ENCODE data around the gene TLCD4. TPM values are rescaled to one million over a fixed set of nuclear protein-coding genes. Genes with fewer than 3 reads are reported as not detected.
A peak's percentile ranks its signal among the peaks of the same experiment; 100 is the strongest.
"Not testable (repeated sequence)": the region's sequence is repeated elsewhere in the genome, so short reads cannot be mapped to it uniquely, and the experiment has no call there.

Gene TLCD4
- total and polyA plus RNA-seq, 2 donors (not counting 1 experiment from before 2014, with no cell fraction given): 0.55 to 1.3 TPM

DNA sequence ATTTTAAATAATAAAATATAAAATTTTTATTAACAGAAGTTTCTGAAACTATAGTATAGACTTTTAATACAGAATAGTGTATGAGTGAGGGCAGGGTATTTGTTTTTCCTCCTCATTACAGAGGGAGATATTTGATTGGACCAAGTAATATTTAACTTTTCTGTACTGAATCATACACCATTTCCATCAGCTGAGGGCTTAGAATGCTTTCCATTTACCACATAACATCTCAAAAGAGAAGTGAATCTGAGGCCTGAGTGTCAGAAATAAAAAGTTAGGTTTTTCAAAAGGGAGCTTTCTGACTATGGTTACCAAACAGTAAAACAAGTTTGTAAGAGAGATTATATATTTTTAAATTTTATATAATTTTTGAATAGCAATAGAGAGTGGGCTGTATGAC is 29.5 kb downstream of the TLCD4 start:
- H3K27me3 ChIP-seq (replicated peaks in 1 of 4; ENCODE audit: control extremely low read depth in 1 of 4, control insufficient read depth in 3 of 4, insufficient read depth in 4 of 4, low read length in 3 of 4): no peaks in the 10 kb centered on the region

GRCh38 chr1:95154096-95154495 is 36.9 kb downstream of the TLCD4 start:
- Mint-ChIP-seq H3K27me3 (peaks cover 14% of the 10 kb centered on the region), H3K4me1 (no peaks in the 10 kb centered on the region), H3K9me3 (ENCODE audit: insufficient read depth) (no peaks in the 10 kb centered on the region), H3K4me3 (no peak overlapping the region), H3K27ac (no peak overlapping the region)
- Histone ChIP-seq H3K4me3 (ENCODE audit: control extremely low read depth in 1 of 5, extremely low read depth in 1 of 5, insufficient read depth in 1 of 5, low read depth in 2 of 5, low read length in 4 of 5) (no peak overlapping the region), H3K4me1 (ENCODE audit: control insufficient read depth in 2 of 2, insufficient read depth in 2 of 2, low read length in 2 of 2) (no peaks in the 10 kb centered on the region), H3K9me3 (ENCODE audit: control extremely low read depth in 1 of 3, control insufficient read depth in 2 of 3, insufficient read depth in 1 of 3, low read length in 2 of 3) (no peaks in the 10 kb centered on the region), H3K9ac (ENCODE audit: low read length) (no peak overlapping the region), H3K4me2 (replicated peaks; ENCODE audit: low read depth, low read length, poor library complexity, severe bottlenecking) (no peak overlapping the region), H3K79me2 (ENCODE audit: control insufficient read depth, insufficient read depth, low read length) (no peaks in the 10 kb centered on the region), H2AFZ (ENCODE audit: insufficient read depth, low read depth, low read length, poor library complexity, severe bottlenecking) (no peak overlapping the region), H4K20me1 (ENCODE audit: control insufficient read depth, insufficient read depth, low read length, poor library complexity, severe bottlenecking) (no peaks in the 10 kb centered on the region), H3K27me3 (replicated peaks in 1 of 4; ENCODE audit: control extremely low read depth in 1 of 4, control insufficient read depth in 3 of 4, insufficient read depth in 4 of 4, low read length in 3 of 4) (no peaks in the 10 kb centered on the region), H3K36me3 (replicated peaks in 1 of 2; ENCODE audit: control extremely low read depth in 1 of 2, control insufficient read depth in 1 of 2, extremely low read depth in 1 of 2, insufficient read depth in 2 of 2, low read length in 1 of 2) (no peaks in the 10 kb centered on the region), H3K27ac (ENCODE audit: low read length in 2 of 2) (no peak overlapping the region)
- TF ChIP-seq CTCF (IDR thresholded peaks at IDR 0.05) (no peak), EZH2 (IDR thresholded peaks at IDR 0.05; ENCODE audit: borderline replicate concordance, insufficient read depth, low read depth, low read length, poor library complexity, severe bottlenecking) (no peak)
- no CpG with 5 or more reads among the region's 1 CpG for WGBS (ENCODE audit: insufficient coverage)
- intact Hi-C loops (cut with micrococcal nuclease): no loop called here
- ATAC-seq (ENCODE audit: low read depth) (no peak), DNase-seq (no peak)
- POLR2A ChIA-PET: interaction anchor here (1.1 kb wide), 1 partner anchor 13 kb away, joined by 3 read pairs; no protein-coding TSS in a partner anchor
- CTCF ChIA-PET: interaction anchor here (0.9 to 1.1 kb wide), 2 partner anchors 10 to 80 kb away, joined by 3 to 5 read pairs; partner anchors contain the start of gene RWDD3

More for the DNA sequence above, 29.5 kb downstream of the TLCD4 start:
- H3K4me3 Mint-ChIP-seq: no peak overlapping the region
- peaks cover 6 to 10% of the 10 kb centered on the region in 2 donors for H3K4me1 ChIP-seq (ENCODE audit: control insufficient read depth in 2 of 2, insufficient read depth in 2 of 2, low read length in 2 of 2)
- no peaks in the 10 kb centered on the region for H3K9me3 Mint-ChIP-seq (ENCODE audit: insufficient read depth)
- no peak overlapping the region for H3K27ac ChIP-seq (ENCODE audit: low read length in 2 of 2)
- TF ChIP-seq CTCF (IDR thresholded peaks at IDR 0.05) (no peak), EZH2 (IDR thresholded peaks at IDR 0.05; ENCODE audit: borderline replicate concordance, insufficient read depth, low read depth, low read length, poor library complexity, severe bottlenecking) (no peak)
- intact Hi-C loops (cut with micrococcal nuclease): no loop called here
- no peak overlapping the region for H3K27ac Mint-ChIP-seq
- no peaks in the 10 kb centered on the region for H3K79me2 ChIP-seq (ENCODE audit: control insufficient read depth, insufficient read depth, low read length)
- ChIA-PET POLR2A (no interaction called here), CTCF (interaction anchor here (0.9 to 1.3 kb wide), 2 partner anchors 28 to 87 kb away, joined by 3 to 4 read pairs; partner anchors contain the start of gene RWDD3)
- no peaks in the 10 kb centered on the region for H3K36me3 ChIP-seq (replicated peaks in 1 of 2; ENCODE audit: control extremely low read depth in 1 of 2, control insufficient read depth in 1 of 2, extremely low read depth in 1 of 2, insufficient read depth in 2 of 2, low read length in 1 of 2)
- no peak overlapping the region for H3K4me3 ChIP-seq (ENCODE audit: control extremely low read depth in 1 of 5, extremely low read depth in 1 of 5, insufficient read depth in 1 of 5, low read depth in 2 of 5, low read length in 4 of 5)
- peak; percentile 12 for DNase-seq
- no peaks in the 10 kb centered on the region for H4K20me1 ChIP-seq (ENCODE audit: control insufficient read depth, insufficient read depth, low read length, poor library complexity, severe bottlenecking)
- H3K4me2 ChIP-seq (replicated peaks; ENCODE audit: low read depth, low read length, poor library complexity, severe bottlenecking): no peak overlapping the region
- peak; percentile 24 for ATAC-seq (ENCODE audit: low read depth)
- no peaks in the 10 kb centered on the region for H3K27me3 Mint-ChIP-seq
- no peak overlapping the region for H2AFZ ChIP-seq (ENCODE audit: insufficient read depth, low read depth, low read length, poor library complexity, severe bottlenecking)
- H3K9ac ChIP-seq (ENCODE audit: low read length): no peak overlapping the region
- peaks cover 0 to 4% (median 0%) of the 10 kb centered on the region in 3 donors for H3K9me3 ChIP-seq (ENCODE audit: control extremely low read depth in 1 of 3, control insufficient read depth in 2 of 3, insufficient read depth in 1 of 3, low read length in 2 of 3)
- peaks cover 17% of the 10 kb centered on the region for H3K4me1 Mint-ChIP-seq

- H3K27ac ChIP-seq (ENCODE audit: low read length in 2 of 2); H3K27me3 ChIP-seq (replicated peaks in 1 of 4; ENCODE audit: control extremely low read depth in 1 of 4, control insufficient read depth in 3 of 4, insufficient read depth in 4 of 4, low read length in 3 of 4); H3K4me3 Mint-ChIP-seq; H3K4me2 ChIP-seq (replicated peaks; ENCODE audit: low read depth, low read length, poor library complexity, severe bottlenecking); ATAC-seq (ENCODE audit: low read depth); POLR2A ChIA-PET; H3K9me3 Mint-ChIP-seq (ENCODE audit: insufficient read depth); H3K79me2 ChIP-seq (ENCODE audit: control insufficient read depth, insufficient read depth, low read length); intact Hi-C loops (cut with micrococcal nuclease); H3K4me3 ChIP-seq (ENCODE audit: control extremely low read depth in 1 of 5, extremely low read depth in 1 of 5, insufficient read depth in 1 of 5, low read depth in 2 of 5, low read length in 4 of 5); H3K9ac ChIP-seq (ENCODE audit: low read length); CTCF ChIA-PET; DNase-seq; H3K9me3 ChIP-seq (ENCODE audit: control extremely low read depth in 1 of 3, control insufficient read depth in 2 of 3, insufficient read depth in 1 of 3, low read length in 2 of 3); H3K36me3 ChIP-seq (replicated peaks in 1 of 2; ENCODE audit: control extremely low read depth in 1 of 2, control insufficient read depth in 1 of 2, extremely low read depth in 1 of 2, insufficient read depth in 2 of 2, low read length in 1 of 2); H3K4me1 Mint-ChIP-seq; H4K20me1 ChIP-seq (ENCODE audit: control insufficient read depth, insufficient read depth, low read length, poor library complexity, severe bottlenecking); H3K27ac Mint-ChIP-seq; H2AFZ ChIP-seq (ENCODE audit: insufficient read depth, low read depth, low read length, poor library complexity, severe bottlenecking); H3K27me3 Mint-ChIP-seq; H3K4me1 ChIP-seq (ENCODE audit: control insufficient read depth in 2 of 2, insufficient read depth in 2 of 2, low read length in 2 of 2): not testable (repeated sequence)
- 96% methylated on average over 6 of the region's 6 CpGs for WGBS (ENCODE audit: insufficient coverage)
Measured at GRCh38 chr1:95165569-95165968, 48.4 kb downstream of the TLCD4 start.
